Endodermal cell (in vitro differentiated cells): ENCODE measurements around the gene NANOG. TPM values are rescaled to one million over a fixed set of nuclear protein-coding genes. Genes with fewer than 3 reads are reported as not detected.
A peak's percentile ranks its signal among the peaks of the same experiment; 100 is the strongest.
"Not testable (repeated sequence)": the region's sequence is repeated elsewhere in the genome, so short reads cannot be mapped to it uniquely, and the experiment has no call there.

Experiments
- DNase-seq: peaks from one replicate; pipeline ENCODE4 v3.0.0-alpha.2; 2017
- H3K27ac ChIP-seq: 2 replicates; pipeline ENCODE4 v1.5.1; 2013; ENCODE audit warnings: mild to moderate bottlenecking, low read depth, low read length, moderate library complexity
- H3K27me3 ChIP-seq: 2 replicates; pipeline ENCODE4 v1.6.1; 2013; ENCODE audit warnings: mild to moderate bottlenecking, low read length, moderate library complexity; ENCODE audit not compliant: insufficient read depth, control insufficient read depth, poor library complexity, severe bottlenecking
- H3K36me3 ChIP-seq: 2 replicates; pipeline ENCODE4 v1.7.0; 2013; ENCODE audit warnings: mild to moderate bottlenecking, low read length, moderate library complexity; ENCODE audit not compliant: control insufficient read depth, insufficient read depth
- H3K4me1 ChIP-seq: one replicate; pipeline ENCODE4 v1.7.0; 2013; ENCODE audit warnings: low read length; ENCODE audit not compliant: control insufficient read depth, insufficient read depth
- H3K4me3 ChIP-seq: 2 replicates; pipeline ENCODE4 v1.5.1; 2013; ENCODE audit warnings: mild to moderate bottlenecking, low read length, moderate library complexity
- H3K9ac ChIP-seq: 2 replicates; pipeline ENCODE4 v1.6.1; 2013; ENCODE audit warnings: mild to moderate bottlenecking, low read length, moderate library complexity; ENCODE audit not compliant: poor library complexity, severe bottlenecking; ENCODE audit errors: extremely low read depth
- H3K9me3 ChIP-seq: 2 replicates; pipeline ENCODE4 v1.6.1; 2013; ENCODE audit warnings: mild to moderate bottlenecking, low read length, moderate library complexity; ENCODE audit not compliant: control insufficient read depth
- H3K27ac Mint-ChIP-seq: 2 replicates; pipeline ENCODE4 v1.8.0; 2020; ENCODE audit warnings: mixed read lengths
- H3K27me3 Mint-ChIP-seq: 2 replicates; pipeline ENCODE4 v1.8.0; 2021; ENCODE audit warnings: mild to moderate bottlenecking, mixed read lengths; ENCODE audit not compliant: insufficient read depth
- H3K36me3 Mint-ChIP-seq: 2 replicates; pipeline ENCODE4 v1.8.0; 2020; ENCODE audit warnings: low read depth, mixed read lengths
- H3K4me1 Mint-ChIP-seq: 2 replicates; pipeline ENCODE4 v1.8.0; 2020; ENCODE audit warnings: mixed read lengths
- H3K4me3 Mint-ChIP-seq: 2 replicates; pipeline ENCODE4 v1.8.0; 2020; ENCODE audit warnings: mild to moderate bottlenecking, moderate library complexity, mixed read lengths
- H3K9me3 Mint-ChIP-seq: 2 replicates; pipeline ENCODE4 v1.8.0; 2020; ENCODE audit warnings: mild to moderate bottlenecking, mixed read lengths
- CTCF ChIP-seq: fragments of 200-600 bp; sonication (generic); conservative IDR thresholded peaks from 2 replicates; pipeline ENCODE4 v1.5.0; 2021; ENCODE audit warnings: antibody characterized with exemption, mild to moderate bottlenecking
- WGBS, 2 experiments: methylation state at CpG; one replicate each; pipeline versions ENCODE4 v1.1.5 to v1.1.7; 2013; ENCODE audit warnings: missing lambda C conversion rate in 2 of 2, mixed read lengths in 1 of 2; ENCODE audit not compliant: insufficient coverage in 1 of 2, insufficient read length in 1 of 2; 5-methylcytosine and 5-hydroxymethylcytosine counted together
- total RNA-seq, 2 donors: library from RNA; stranded (reverse); fragmentation: NEBNext Ultra II Directional in 1 of 2; extraction: Animal tissue kit (Norgen Biotek cat#: 25700) in 1 of 2; gene quantifications; 2 replicates in 1 of 2; 3 replicates in 1 of 2; pipeline ENCODE4 v1.2.1, GENCODE V29; 2021

The NANOG gene
- total RNA-seq, 2 donors from 2014 or later: 6.1 to 79.5 TPM

- no peak for TF ChIP-seq CTCF
- DNase-seq: peak; percentile 88
- Mint-ChIP-seq H3K27ac (peak overlapping the region; percentile 74), H3K27me3 (no peaks in the 10 kb centered on the region), H3K4me3 (peak overlapping the region; percentile 72), H3K36me3 (peaks cover 6% of the 10 kb centered on the region), H3K4me1 (peaks cover 64% of the 10 kb centered on the region), H3K9me3 (no peaks in the 10 kb centered on the region)
- no peaks in the 10 kb centered on the region for H3K4me1 ChIP-seq
- H3K9me3 ChIP-seq: no peaks in the 10 kb centered on the region
- peak overlapping the region; percentile 7 for H3K9ac ChIP-seq
- no peaks in the 10 kb centered on the region for H3K36me3 ChIP-seq
- WGBS, 2 experiments: 23 to 28% methylated on average over 6 to 13 of the region's 13 CpGs
- peak overlapping the region; percentile 61 for H3K4me3 ChIP-seq
- H3K27ac ChIP-seq: no peak overlapping the region
- H3K27me3 ChIP-seq: no peaks in the 10 kb centered on the region
Observed at GRCh38 chr12:7787574-7788293, 1.5 kb upstream of the NANOG start.

- no peak for DNase-seq
- WGBS, 2 experiments: 9 to 11% methylated on average over 2 to 4 of the region's 4 CpGs
- Histone ChIP-seq H3K27ac (no peak overlapping the region), H3K36me3 (no peaks in the 10 kb centered on the region), H3K9me3 (no peaks in the 10 kb centered on the region), H3K4me1 (no peaks in the 10 kb centered on the region), H3K4me3 (peak overlapping the region; percentile 61), H3K27me3 (no peaks in the 10 kb centered on the region), H3K9ac (peak overlapping the region; percentile 7)
- TF ChIP-seq CTCF: no peak
- Mint-ChIP-seq H3K36me3 (peaks cover 11% of the 10 kb centered on the region), H3K27ac (peak overlapping the region; percentile 74), H3K4me1 (peaks cover 64% of the 10 kb centered on the region), H3K4me3 (peak overlapping the region; percentile 72), H3K27me3 (no peaks in the 10 kb centered on the region), H3K9me3 (no peaks in the 10 kb centered on the region)
Observed at GRCh38 chr12:7788294-7788660, 925 bp upstream of the NANOG start.

DNA sequence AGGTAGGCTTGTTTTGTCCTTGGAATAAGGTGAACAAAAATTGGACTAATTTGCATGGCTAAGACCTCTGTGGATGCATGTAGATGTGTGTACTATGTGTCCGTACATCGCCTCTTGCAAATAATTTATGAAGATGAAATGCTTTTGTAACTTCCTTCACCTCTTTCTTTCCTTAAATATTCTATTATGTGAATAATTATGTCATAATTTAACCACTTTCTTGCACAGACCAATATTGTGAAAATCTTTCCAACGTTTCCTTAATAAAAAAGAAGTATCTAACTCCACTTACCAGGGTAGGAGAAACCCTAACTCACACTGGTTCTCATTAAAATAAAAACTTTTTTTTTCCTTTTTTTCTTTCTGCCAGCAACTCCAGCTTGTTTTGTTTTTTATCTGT lies 4.0 kb downstream of the NANOG start:
- Mint-ChIP-seq H3K36me3 (peaks cover 37% of the 10 kb centered on the region), H3K4me3 (no peak overlapping the region), H3K27me3 (no peaks in the 10 kb centered on the region), H3K9me3 (no peaks in the 10 kb centered on the region), H3K27ac (no peak overlapping the region), H3K4me1 (peaks cover 45% of the 10 kb centered on the region)
- Histone ChIP-seq H3K36me3 (peaks cover 5% of the 10 kb centered on the region), H3K9me3 (no peaks in the 10 kb centered on the region), H3K4me1 (no peaks in the 10 kb centered on the region), H3K9ac (no peak overlapping the region), H3K4me3 (no peak overlapping the region), H3K27ac (no peak overlapping the region), H3K27me3 (no peaks in the 10 kb centered on the region)
- 85 to 86% methylated on average over 1 of the region's 3 CpGs for WGBS, 2 experiments
- TF ChIP-seq CTCF: no peak
- no peak for DNase-seq

GRCh38 chr12:7797269-7797668 lies 8.1 kb downstream of the NANOG start:
- not testable (repeated sequence) for H3K9ac ChIP-seq, H3K4me3 ChIP-seq, H3K4me3 Mint-ChIP-seq, H3K9me3 Mint-ChIP-seq, H3K27me3 Mint-ChIP-seq, H3K27ac ChIP-seq, H3K4me1 ChIP-seq, DNase-seq, H3K9me3 ChIP-seq, H3K36me3 ChIP-seq, H3K27me3 ChIP-seq
- Mint-ChIP-seq H3K4me1 (peaks cover 28% of the 10 kb centered on the region), H3K36me3 (peaks cover 38% of the 10 kb centered on the region), H3K27ac (peak overlapping the region; percentile 88)
- 92% methylated on average over 4 of the region's 7 CpGs for WGBS, 2 experiments
